Neutrophil (primary cell): ENCODE measurements around the gene DNAH1.

Experiments
- H3K27ac ChIP-seq: fragments of 200-600 bp; sonication (generic); 2 replicates; pipeline ENCODE4 v1.5.1; 2016; ENCODE audit warnings: mild to moderate bottlenecking, moderate library complexity
- H3K27me3 ChIP-seq: fragments of 200-600 bp; sonication (generic); 2 replicates; pipeline ENCODE4 v1.6.0; 2016; ENCODE audit warnings: mild to moderate bottlenecking
- H3K36me3 ChIP-seq: fragments of 200-600 bp; sonication (generic); 2 replicates; pipeline ENCODE4 v1.5.1; 2017
- H3K4me1 ChIP-seq, 2 experiments: fragments of 200-600 bp in 1 of 2; sonication (generic) in 1 of 2; 1 replicate in 1 of 2; 2 replicates in 1 of 2; pipeline versions ENCODE4 v1.5.1 to v1.6.1; 2013 to 2016; ENCODE audit warnings: low read depth in 1 of 2, low read length in 1 of 2, mild to moderate bottlenecking in 1 of 2, moderate library complexity in 1 of 2; ENCODE audit not compliant: control insufficient read depth in 1 of 2, insufficient read depth in 1 of 2
- H3K4me3 ChIP-seq, 2 experiments: fragments of 200-600 bp in 1 of 2; sonication (generic) in 1 of 2; 1 replicate in 1 of 2; 2 replicates in 1 of 2; pipeline ENCODE4 v1.5.1; 2013 to 2016; ENCODE audit warnings: low read depth in 1 of 2, low read length in 1 of 2, mild to moderate bottlenecking in 1 of 2, moderate library complexity in 1 of 2
- H3K9me3 ChIP-seq: fragments of 200-600 bp; sonication (generic); 2 replicates; pipeline ENCODE4 v1.5.1; 2016
- CTCF ChIP-seq: fragments of 200-600 bp; sonication (generic); IDR thresholded peaks from 2 replicates; pipeline ENCODE4 v1.5.1; 2016; ENCODE audit warnings: antibody characterized with exemption

DNAH1 gene

GRCh38 chr3:52277071-52277964 is 38.8 kb upstream of the DNAH1 start:
- Histone ChIP-seq H3K27ac (peak overlapping the region; percentile 98), H3K4me1 (peaks cover 46 to 52% of the 10 kb centered on the region in 2 experiments), H3K36me3 (peaks cover 10% of the 10 kb centered on the region), H3K4me3 (peak overlapping the region; percentile 70 to 96), H3K27me3 (no peaks in the 10 kb centered on the region), H3K9me3 (no peaks in the 10 kb centered on the region)
- no peak for TF ChIP-seq CTCF

GRCh38 chr3:52277972-52278509 is 38.1 kb upstream of the DNAH1 start:
- H3K27me3 ChIP-seq, result no peaks in the 10 kb centered on the region
- H3K27ac ChIP-seq, result peak overlapping the region; percentile 98
- H3K4me3 ChIP-seq, result peak overlapping the region; percentile 70 to 96
- no peaks in the 10 kb centered on the region for H3K9me3 ChIP-seq
- H3K4me1 ChIP-seq, result peaks cover 43 to 49% of the 10 kb centered on the region in 2 experiments
- peaks cover 6% of the 10 kb centered on the region for H3K36me3 ChIP-seq
- TF ChIP-seq CTCF, result no peak

DNA sequence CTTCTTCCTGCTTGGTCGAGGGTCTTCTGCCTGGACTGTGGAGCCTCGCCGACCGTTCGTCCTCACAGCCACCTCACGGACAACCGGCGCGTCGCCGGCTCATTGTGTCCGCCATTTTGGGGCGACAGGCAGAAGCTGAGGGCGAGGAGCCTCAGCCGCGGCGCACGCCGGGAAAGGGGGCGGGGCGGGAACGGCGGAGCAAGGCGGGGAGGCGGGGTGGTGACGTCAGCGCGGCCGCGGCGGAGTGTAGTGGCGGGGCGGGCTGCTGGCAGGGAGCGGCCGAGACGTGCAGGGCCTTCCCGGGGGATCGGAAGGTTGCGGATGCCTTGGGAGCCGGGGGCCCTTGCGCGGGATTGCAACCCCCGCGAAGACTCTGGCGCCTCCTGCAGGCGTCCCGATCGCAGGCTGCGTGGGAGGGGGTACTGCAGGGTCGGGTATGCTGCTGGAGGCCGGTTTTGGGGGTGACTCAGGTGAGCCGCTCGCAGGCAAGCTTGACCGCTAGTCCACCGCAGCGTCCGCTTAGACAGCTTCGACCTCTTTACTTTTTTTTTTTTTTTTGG is 37.5 kb upstream of the DNAH1 start, which contains the start of gene WDR82:
Gene WDR82, minus strand, starts transcription at position 140 of the 560 bp plus-strand sequence. CDS start 288 bp downstream, outside the sequence.
- Histone ChIP-seq H3K27me3 (no peaks in the 10 kb centered on the region), H3K4me3 (peak within 1 kb of the TSS; percentile 70 to 96), H3K36me3 (peaks cover 4% of the 10 kb centered on the region), H3K27ac (peak within 1 kb of the TSS; percentile 98), H3K4me1 (peaks cover 43 to 47% of the 10 kb centered on the region in 2 experiments), H3K9me3 (no peaks in the 10 kb centered on the region)
- TF ChIP-seq CTCF, result peak; percentile 47

GRCh38 chr3:52279596-52279995 is 36.5 kb upstream of the DNAH1 start:
- no peak for TF ChIP-seq CTCF
- Histone ChIP-seq H3K9me3 (no peaks in the 10 kb centered on the region), H3K27me3 (no peaks in the 10 kb centered on the region), H3K36me3 (peaks cover 4% of the 10 kb centered on the region), H3K27ac (peak overlapping the region; percentile 98), H3K4me1 (peaks cover 40 to 43% of the 10 kb centered on the region in 2 experiments), H3K4me3 (peak overlapping the region in 1 of 2 experiments; percentile 70)

DNA sequence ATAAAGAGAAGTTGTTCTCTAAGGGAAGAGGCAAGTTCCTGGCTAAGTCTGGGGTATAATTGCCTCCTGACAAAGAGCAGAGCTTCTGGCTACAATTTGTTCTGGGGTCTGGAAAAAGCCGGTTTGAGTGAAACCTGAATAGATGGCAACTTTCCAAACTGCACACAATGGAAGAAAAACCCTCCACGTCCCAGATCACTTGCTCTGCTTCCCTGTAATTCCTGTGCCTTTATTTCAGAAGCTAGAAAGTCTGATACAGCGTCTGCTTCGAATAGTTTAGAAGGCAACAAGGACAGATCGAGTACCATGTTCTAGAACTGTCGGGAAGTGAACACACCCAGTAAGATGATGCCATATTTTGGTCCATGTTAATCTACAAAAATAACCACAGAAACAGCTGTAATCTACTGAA is 36.1 kb upstream of the DNAH1 start:
- Histone ChIP-seq H3K4me3 (no peak overlapping the region), H3K36me3 (no peaks in the 10 kb centered on the region), H3K9me3 (no peaks in the 10 kb centered on the region), H3K4me1 (peaks cover 40 to 43% of the 10 kb centered on the region in 2 experiments), H3K27me3 (no peaks in the 10 kb centered on the region), H3K27ac (peak overlapping the region; percentile 98)
- TF ChIP-seq CTCF, result no peak
